ENCODE measurements around the gene DAPK3. TPM values are rescaled to one million over a fixed set of nuclear protein-coding genes. Genes with fewer than 3 reads are reported as not detected.

DAPK3 gene
- total and polyA plus RNA-seq, 2 donors = 21.2 to 50.7 TPM

GRCh38 chr19:3916033-3916432 is 54.9 kb downstream of the DAPK3 start:
- no peaks in the 10 kb centered on the region for H3K36me3 ChIP-seq (ENCODE audit: control insufficient read depth in 2 of 2, insufficient read depth in 2 of 2, low read length in 1 of 2)
- WGBS = 96% methylated on average over 5 of the region's 5 CpGs
- H3K27ac ChIP-seq (ENCODE audit: low read depth in 1 of 2, low read length in 1 of 2) = no peak overlapping the region
- peaks cover 0 to 3% of the 10 kb centered on the region in 2 donors for H3K9me3 ChIP-seq (ENCODE audit: control insufficient read depth in 2 of 2, insufficient read depth in 1 of 2, low read length in 1 of 2)
- DNase-seq (ENCODE audit: low read depth in 6 of 9, low spot score in 9 of 9) = no peak
- no peaks in the 10 kb centered on the region for H3K4me1 ChIP-seq (ENCODE audit: control insufficient read depth in 2 of 2, insufficient read depth in 2 of 2, low read length in 2 of 2)
- no peak overlapping the region for H3K4me3 ChIP-seq (ENCODE audit: low read length in 2 of 2)
- H3K27me3 ChIP-seq (ENCODE audit: control insufficient read depth in 2 of 2, insufficient read depth in 1 of 2, low read length in 1 of 2) = no peaks in the 10 kb centered on the region

GRCh38 chr19:3914199-3914598 is 56.7 kb downstream of the DAPK3 start:
- no peak overlapping the region for H3K27ac ChIP-seq (ENCODE audit: low read depth in 1 of 2, low read length in 1 of 2)
- 88% methylated on average over 9 of the region's 9 CpGs for WGBS
- H3K4me3 ChIP-seq (ENCODE audit: low read length in 2 of 2) = no peak overlapping the region
- peaks cover 1 to 18% of the 10 kb centered on the region in 2 donors for H3K9me3 ChIP-seq (ENCODE audit: control insufficient read depth in 2 of 2, insufficient read depth in 1 of 2, low read length in 1 of 2)
- H3K27me3 ChIP-seq (ENCODE audit: control insufficient read depth in 2 of 2, insufficient read depth in 1 of 2, low read length in 1 of 2) = no peaks in the 10 kb centered on the region
- no peaks in the 10 kb centered on the region for H3K36me3 ChIP-seq (ENCODE audit: control insufficient read depth in 2 of 2, insufficient read depth in 2 of 2, low read length in 1 of 2)
- H3K4me1 ChIP-seq (ENCODE audit: control insufficient read depth in 2 of 2, insufficient read depth in 2 of 2, low read length in 2 of 2) = no peaks in the 10 kb centered on the region
- no peak for DNase-seq (ENCODE audit: low read depth in 6 of 9, low spot score in 9 of 9)

GRCh38 chr19:3910105-3910504 is 60.8 kb downstream of the DAPK3 start:
- Histone ChIP-seq H3K36me3 (ENCODE audit: control insufficient read depth in 2 of 2, insufficient read depth in 2 of 2, low read length in 1 of 2) (no peaks in the 10 kb centered on the region), H3K4me3 (ENCODE audit: low read length in 2 of 2) (no peak overlapping the region)
- 100% methylated on average over 1 of the region's 1 CpG for WGBS

More at GRCh38 chr19:3910105-3910504, 60.8 kb downstream of the DAPK3 start:
- H3K9me3 ChIP-seq (ENCODE audit: control insufficient read depth in 2 of 2, insufficient read depth in 1 of 2, low read length in 1 of 2) = peaks cover 1 to 16% of the 10 kb centered on the region in 2 donors
- H3K27ac ChIP-seq (ENCODE audit: low read depth in 1 of 2, low read length in 1 of 2) = no peak overlapping the region
- H3K27me3 ChIP-seq (ENCODE audit: control insufficient read depth in 2 of 2, insufficient read depth in 1 of 2, low read length in 1 of 2) = no peaks in the 10 kb centered on the region
- H3K4me1 ChIP-seq (ENCODE audit: control insufficient read depth in 2 of 2, insufficient read depth in 2 of 2, low read length in 2 of 2) = no peaks in the 10 kb centered on the region
- no peak for DNase-seq (ENCODE audit: low read depth in 6 of 9, low spot score in 9 of 9)

Other genes starting within 250 kb of the DAPK3 start
- gene APBA3, start 209.4 kb downstream of the DAPK3 start, total RNA-seq = 23.7 TPM
- 26.1 TPM for gene APBA3, start 209.4 kb downstream of the DAPK3 start, polyA plus RNA-seq
- gene MRPL54, start 208.4 kb downstream of the DAPK3 start, total RNA-seq = 138 TPM
- gene MRPL54, start 208.4 kb downstream of the DAPK3 start, polyA plus RNA-seq = 95.9 TPM
- 0.09 TPM for gene RAX2, start 198.9 kb downstream of the DAPK3 start, total RNA-seq
- gene RAX2, start 198.9 kb downstream of the DAPK3 start, polyA plus RNA-seq = 0.07 TPM
- 12.0 TPM for gene MATK, start 184.7 kb downstream of the DAPK3 start, total RNA-seq
- 16.2 TPM for gene MATK, start 184.7 kb downstream of the DAPK3 start, polyA plus RNA-seq
- 0.33 TPM for gene ZFR2, start 102.1 kb downstream of the DAPK3 start, total RNA-seq
- 0.32 TPM for gene ZFR2, start 102.1 kb downstream of the DAPK3 start, polyA plus RNA-seq
- 0.09 TPM for gene ATCAY, start 90.4 kb downstream of the DAPK3 start, total RNA-seq
- 0.09 TPM for gene ATCAY, start 90.4 kb downstream of the DAPK3 start, polyA plus RNA-seq
- gene NMRK2, start 38.0 kb downstream of the DAPK3 start, total RNA-seq = 0.14 TPM
- gene NMRK2, start 38.0 kb downstream of the DAPK3 start, polyA plus RNA-seq = 1.1 TPM
- 1,612 TPM for gene EEF2, start 14.4 kb upstream of the DAPK3 start, total RNA-seq
- gene EEF2, start 14.4 kb upstream of the DAPK3 start, polyA plus RNA-seq = 815 TPM
- gene PIAS4, start 36.6 kb upstream of the DAPK3 start, total RNA-seq = 13.4 TPM
- 10.8 TPM for gene PIAS4, start 36.6 kb upstream of the DAPK3 start, polyA plus RNA-seq
- gene ZBTB7A, start 95.8 kb upstream of the DAPK3 start, total RNA-seq = 5.1 TPM
- gene ZBTB7A, start 95.8 kb upstream of the DAPK3 start, polyA plus RNA-seq = 9.4 TPM
- 98.4 TPM for gene MAP2K2, start 153.0 kb upstream of the DAPK3 start, total RNA-seq
- 144 TPM for gene MAP2K2, start 153.0 kb upstream of the DAPK3 start, polyA plus RNA-seq
- 0.57 TPM for gene CREB3L3, start 182.5 kb upstream of the DAPK3 start, total RNA-seq
- 2.0 TPM for gene CREB3L3, start 182.5 kb upstream of the DAPK3 start, polyA plus RNA-seq
- gene SIRT6, start 211.5 kb upstream of the DAPK3 start, total RNA-seq = 10.7 TPM
- gene SIRT6, start 211.5 kb upstream of the DAPK3 start, polyA plus RNA-seq = 30.0 TPM
- gene ANKRD24, start 211.6 kb upstream of the DAPK3 start, total RNA-seq = 0.42 TPM
- gene ANKRD24, start 211.6 kb upstream of the DAPK3 start, polyA plus RNA-seq = 4.8 TPM